IPS DF 6.9 (cell line): ENCODE data around the gene RPS10.
A peak's percentile ranks its signal among the peaks of the same experiment; 100 is the strongest.

Source experiments
- DNase-seq: peaks from one replicate; pipeline ENCODE4 v3.0.0-alpha.2; 2013; ENCODE audit warnings: low read depth, low spot score
- H3K27ac ChIP-seq: one replicate; pipeline ENCODE4 v1.5.1; 2013; ENCODE audit warnings: low read length, control low read depth
- H3K27me3 ChIP-seq: 2 replicates; pipeline ENCODE4 v1.6.1; 2013; ENCODE audit warnings: mild to moderate bottlenecking, low read length; ENCODE audit not compliant: control insufficient read depth, insufficient read depth
- H3K36me3 ChIP-seq: 2 replicates; pipeline ENCODE4 v1.6.1; 2013; ENCODE audit warnings: low read length; ENCODE audit not compliant: control insufficient read depth, insufficient read depth
- H3K4me1 ChIP-seq: 2 replicates; pipeline ENCODE4 v1.6.1; 2013; ENCODE audit warnings: low read length; ENCODE audit not compliant: control insufficient read depth, insufficient read depth
- H3K4me3 ChIP-seq: 2 replicates; pipeline ENCODE4 v1.5.1; 2013; ENCODE audit warnings: mild to moderate bottlenecking, low read length
- H3K9me3 ChIP-seq: 2 replicates; pipeline ENCODE4 v1.6.1; 2013; ENCODE audit warnings: low read length, inconsistent platforms; ENCODE audit not compliant: control insufficient read depth, insufficient read depth
- WGBS: extraction: QIAGEN DNeasy Blood & Tissue Kit; methylation state at CpG from one replicate; pipeline ENCODE4 v1.1.7; 2013; ENCODE audit warnings: mixed read lengths, missing lambda C conversion rate; ENCODE audit not compliant: insufficient read length, insufficient coverage; 5-methylcytosine and 5-hydroxymethylcytosine counted together

The RPS10 gene

GRCh38 chr6:34463849-34464248 lies 38.0 kb upstream of the RPS10 start:
- 0 out of 2 replicates have a peak, but pooled peaks cover 2% of the 10 kb centered on the region for H3K4me1 ChIP-seq

GRCh38 chr6:34463299-34463698 lies 37.4 kb upstream of the RPS10 start:
- WGBS = no CpG with 5 or more reads among the region's 2 CpGs
- DNase-seq = no peak
- H3K27me3 ChIP-seq = no peaks in the 10 kb centered on the region
- no peak overlapping the region for H3K27ac ChIP-seq
- H3K36me3 ChIP-seq = no peaks in the 10 kb centered on the region
- H3K4me3 ChIP-seq = no peak overlapping the region
- H3K9me3 ChIP-seq = no peaks in the 10 kb centered on the region
- 0 out of 2 replicates have a peak, but pooled peaks cover 2% of the 10 kb centered on the region for H3K4me1 ChIP-seq

More at GRCh38 chr6:34463849-34464248, 38.0 kb upstream of the RPS10 start:
- H3K4me3 ChIP-seq = no peak overlapping the region
- no peaks in the 10 kb centered on the region for H3K36me3 ChIP-seq
- H3K27me3 ChIP-seq = no peaks in the 10 kb centered on the region
- no peak overlapping the region for H3K27ac ChIP-seq
- no peaks in the 10 kb centered on the region for H3K9me3 ChIP-seq
- WGBS = no CpG with 5 or more reads among the region's 4 CpGs
- no peak for DNase-seq

GRCh38 chr6:34462551-34462971 lies 36.7 kb upstream of the RPS10 start:
- peak; percentile 66 for DNase-seq
- no CpG with 5 or more reads among the region's 6 CpGs for WGBS
- Histone ChIP-seq H3K4me1 (0 out of 2 replicates have a peak, but pooled peaks cover 2% of the 10 kb centered on the region), H3K36me3 (no peaks in the 10 kb centered on the region), H3K27me3 (no peaks in the 10 kb centered on the region), H3K4me3 (no peak overlapping the region), H3K27ac (no peak overlapping the region), H3K9me3 (no peaks in the 10 kb centered on the region)

- DNase-seq = no peak
- WGBS = no CpG with 5 or more reads among the region's 6 CpGs
- 0 out of 2 replicates have a peak, but pooled peaks cover 2% of the 10 kb centered on the region for H3K4me1 ChIP-seq
- H3K36me3 ChIP-seq = no peaks in the 10 kb centered on the region
- H3K27me3 ChIP-seq = no peaks in the 10 kb centered on the region
- no peaks in the 10 kb centered on the region for H3K9me3 ChIP-seq
- no peak overlapping the region for H3K4me3 ChIP-seq
- H3K27ac ChIP-seq = no peak overlapping the region
Observed at GRCh38 chr6:34462010-34462409, 36.1 kb upstream of the RPS10 start.

GRCh38 chr6:34460796-34461507 lies 35.1 kb upstream of the RPS10 start:
- Histone ChIP-seq H3K27me3 (no peaks in the 10 kb centered on the region), H3K4me3 (no peak overlapping the region), H3K36me3 (no peaks in the 10 kb centered on the region), H3K4me1 (0 out of 2 replicates have a peak, but pooled peaks cover 2% of the 10 kb centered on the region), H3K9me3 (no peaks in the 10 kb centered on the region), H3K27ac (no peak overlapping the region)
- WGBS = no CpG with 5 or more reads among the region's 5 CpGs
- DNase-seq = no peak

GRCh38 chr6:34459899-34460593 lies 34.2 kb upstream of the RPS10 start:
- no CpG with 5 or more reads among the region's 6 CpGs for WGBS
- H3K36me3 ChIP-seq = no peaks in the 10 kb centered on the region

GRCh38 chr6:34457742-34458735 lies 32.2 kb upstream of the RPS10 start:
- Histone ChIP-seq H3K27me3 (no peaks in the 10 kb centered on the region), H3K9me3 (no peaks in the 10 kb centered on the region), H3K4me3 (no peak overlapping the region), H3K4me1 (no peaks in the 10 kb centered on the region), H3K36me3 (no peaks in the 10 kb centered on the region), H3K27ac (no peak overlapping the region)
- no CpG with 5 or more reads among the region's 14 CpGs for WGBS
- DNase-seq = no peak

More at GRCh38 chr6:34459899-34460593, 34.2 kb upstream of the RPS10 start:
- peak; percentile 64 for DNase-seq
- Histone ChIP-seq H3K9me3 (no peaks in the 10 kb centered on the region), H3K27ac (no peak overlapping the region), H3K4me1 (no peaks in the 10 kb centered on the region), H3K4me3 (no peak overlapping the region), H3K27me3 (no peaks in the 10 kb centered on the region)

GRCh38 chr6:34457382-34457741 lies 31.5 kb upstream of the RPS10 start:
- DNase-seq = no peak
- Histone ChIP-seq H3K9me3 (no peaks in the 10 kb centered on the region), H3K4me3 (no peak overlapping the region), H3K27me3 (no peaks in the 10 kb centered on the region), H3K4me1 (no peaks in the 10 kb centered on the region), H3K36me3 (no peaks in the 10 kb centered on the region), H3K27ac (no peak overlapping the region)
- no CpG with 5 or more reads among the region's 2 CpGs for WGBS

- no peak overlapping the region for H3K4me3 ChIP-seq
- no peaks in the 10 kb centered on the region for H3K27me3 ChIP-seq
- DNase-seq = no peak
- WGBS = no CpG with 5 or more reads among the region's 1 CpG
- no peaks in the 10 kb centered on the region for H3K36me3 ChIP-seq
- no peaks in the 10 kb centered on the region for H3K9me3 ChIP-seq
- no peak overlapping the region for H3K27ac ChIP-seq
- H3K4me1 ChIP-seq = no peaks in the 10 kb centered on the region
Observed at GRCh38 chr6:34455831-34456230, 30.0 kb upstream of the RPS10 start.

- no peaks in the 10 kb centered on the region for H3K36me3 ChIP-seq
- WGBS = no CpG with 5 or more reads among the region's 1 CpG
- H3K4me1 ChIP-seq = 0 out of 2 replicates have a peak, but pooled peaks cover 1% of the 10 kb centered on the region
- DNase-seq = no peak
- no peaks in the 10 kb centered on the region for H3K9me3 ChIP-seq
- no peak overlapping the region for H3K27ac ChIP-seq
- no peaks in the 10 kb centered on the region for H3K27me3 ChIP-seq
- no peak overlapping the region for H3K4me3 ChIP-seq
Observed at GRCh38 chr6:34451192-34451591, 25.3 kb upstream of the RPS10 start.
